Mucosa of descending colon (tissue), 3 donors: ENCODE results near the gene FAM83C. TPM values are rescaled to one million over a fixed set of nuclear protein-coding genes. Genes with fewer than 3 reads are reported as not detected.

Source experiments
- ATAC-seq: fragments of 200-7000 bp; cut with Tn5 transposase; one replicate; pipeline ENCODE4 v1.9.1; 2020; ENCODE audit warnings: mild to moderate bottlenecking, moderate library complexity
- DNase-seq, 3 donors: peaks; one replicate each; pipeline ENCODE4 v3.0.0-alpha.2; 2020
- H3K36me3 ChIP-seq: fragments of 200-600 bp; one replicate; pipeline ENCODE4 v1.8.0; 2021; ENCODE audit warnings: low read depth, mild to moderate bottlenecking
- H3K4me1 ChIP-seq: fragments of 200-600 bp; one replicate; pipeline ENCODE4 v1.8.0; 2021; ENCODE audit warnings: low read depth, mild to moderate bottlenecking
- H3K4me3 ChIP-seq: fragments of 200-600 bp; one replicate; pipeline ENCODE4 v1.8.0; 2021; ENCODE audit warnings: mild to moderate bottlenecking
- H3K9me3 ChIP-seq: fragments of 200-600 bp; one replicate; pipeline ENCODE4 v1.8.0; 2021; ENCODE audit warnings: mild to moderate bottlenecking
- intact Hi-C, 2 donors: fragments of 100-400 bp; cut with DNase I in 1 of 2; cut with micrococcal nuclease in 1 of 2; formaldehyde crosslinking; loops; one replicate each; pipeline versions ENCODE4 v1.11.0 to v1.11.1; 2022; cut with DNase I, micrococcal nuclease
- total RNA-seq, 3 donors: library from RNA; stranded (reverse); fragmentation: NEBNext Ultra II Directional in 2 of 3; extraction: Animal tissue kit (Norgen Biotek cat#: 25700) in 2 of 3; gene quantifications; one replicate each; pipeline versions ENCODE4 v1.2.1 to v1.2.4, GENCODE V29; 2021 to 2023
- TF ChIP-seq, protein P1 (sequence below): fragments of 200-600 bp; IDR thresholded peaks from one replicate; pipeline ENCODE4 v1.8.0; 2022; ENCODE audit warnings: antibody characterized with exemption, mild to moderate bottlenecking
- donor health status: DM: no; HTN: no; CAD: no; lungs with moderate emphysema.
- donor health status: DM: no; HTN: no; CAD: no.
- donor health status: DM: no; HTN: yes; CAD: no.

Gene FAM83C
- total RNA-seq, 3 donors from 2014 or later, result 0.13 to 0.41 TPM; not detected in 1

DNA sequence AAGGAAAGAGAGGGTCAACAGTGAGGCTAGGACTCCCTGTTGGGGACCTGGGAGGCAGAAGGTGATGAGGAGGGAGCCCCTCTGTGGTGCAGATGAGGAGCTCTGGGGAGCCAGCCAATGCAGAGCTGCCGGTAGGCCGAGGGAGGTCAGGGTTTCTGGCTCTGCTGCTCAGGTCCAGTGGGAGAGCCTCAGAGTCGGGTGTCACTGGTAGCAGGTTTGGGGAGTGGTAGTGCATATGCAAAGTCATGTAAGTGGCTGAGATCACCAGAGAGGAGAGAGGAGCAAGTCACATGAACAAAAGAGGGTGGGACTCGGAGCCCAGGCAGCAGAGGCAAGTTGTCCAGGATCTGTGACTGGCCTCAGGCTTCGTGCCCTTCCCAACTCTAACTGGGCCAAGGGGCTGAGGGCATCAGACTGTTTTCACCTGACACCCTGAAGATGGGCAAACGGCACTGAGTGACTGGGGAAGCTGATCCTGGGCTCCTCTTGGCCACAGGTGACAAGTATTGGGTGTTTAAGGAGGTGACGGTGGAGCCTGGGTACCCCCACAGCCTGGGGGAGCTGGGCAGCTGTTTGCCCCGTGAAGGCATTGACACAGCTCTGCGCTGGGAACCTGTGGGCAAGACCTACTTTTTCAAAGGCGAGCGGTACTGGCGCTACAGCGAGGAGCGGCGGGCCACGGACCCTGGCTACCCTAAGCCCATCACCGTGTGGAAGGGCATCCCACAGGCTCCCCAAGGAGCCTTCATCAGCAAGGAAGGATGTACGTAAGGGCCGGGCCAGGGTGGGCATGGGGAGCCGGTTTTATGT lies 20.9 kb downstream of the FAM83C start:
- intact Hi-C loops, result no loop called here
- Histone ChIP-seq H3K4me1 (peaks cover 7% of the 10 kb centered on the region), H3K4me3 (no peak overlapping the region), H3K36me3 (peaks cover 4% of the 10 kb centered on the region), H3K9me3 (no peaks in the 10 kb centered on the region)
- DNase-seq (peak in 1 of 3 donors; percentile 25), ATAC-seq (no peak)
- TF ChIP-seq, protein P1, sequence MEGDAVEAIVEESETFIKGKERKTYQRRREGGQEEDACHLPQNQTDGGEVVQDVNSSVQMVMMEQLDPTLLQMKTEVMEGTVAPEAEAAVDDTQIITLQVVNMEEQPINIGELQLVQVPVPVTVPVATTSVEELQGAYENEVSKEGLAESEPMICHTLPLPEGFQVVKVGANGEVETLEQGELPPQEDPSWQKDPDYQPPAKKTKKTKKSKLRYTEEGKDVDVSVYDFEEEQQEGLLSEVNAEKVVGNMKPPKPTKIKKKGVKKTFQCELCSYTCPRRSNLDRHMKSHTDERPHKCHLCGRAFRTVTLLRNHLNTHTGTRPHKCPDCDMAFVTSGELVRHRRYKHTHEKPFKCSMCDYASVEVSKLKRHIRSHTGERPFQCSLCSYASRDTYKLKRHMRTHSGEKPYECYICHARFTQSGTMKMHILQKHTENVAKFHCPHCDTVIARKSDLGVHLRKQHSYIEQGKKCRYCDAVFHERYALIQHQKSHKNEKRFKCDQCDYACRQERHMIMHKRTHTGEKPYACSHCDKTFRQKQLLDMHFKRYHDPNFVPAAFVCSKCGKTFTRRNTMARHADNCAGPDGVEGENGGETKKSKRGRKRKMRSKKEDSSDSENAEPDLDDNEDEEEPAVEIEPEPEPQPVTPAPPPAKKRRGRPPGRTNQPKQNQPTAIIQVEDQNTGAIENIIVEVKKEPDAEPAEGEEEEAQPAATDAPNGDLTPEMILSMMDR, result no peak

DNA sequence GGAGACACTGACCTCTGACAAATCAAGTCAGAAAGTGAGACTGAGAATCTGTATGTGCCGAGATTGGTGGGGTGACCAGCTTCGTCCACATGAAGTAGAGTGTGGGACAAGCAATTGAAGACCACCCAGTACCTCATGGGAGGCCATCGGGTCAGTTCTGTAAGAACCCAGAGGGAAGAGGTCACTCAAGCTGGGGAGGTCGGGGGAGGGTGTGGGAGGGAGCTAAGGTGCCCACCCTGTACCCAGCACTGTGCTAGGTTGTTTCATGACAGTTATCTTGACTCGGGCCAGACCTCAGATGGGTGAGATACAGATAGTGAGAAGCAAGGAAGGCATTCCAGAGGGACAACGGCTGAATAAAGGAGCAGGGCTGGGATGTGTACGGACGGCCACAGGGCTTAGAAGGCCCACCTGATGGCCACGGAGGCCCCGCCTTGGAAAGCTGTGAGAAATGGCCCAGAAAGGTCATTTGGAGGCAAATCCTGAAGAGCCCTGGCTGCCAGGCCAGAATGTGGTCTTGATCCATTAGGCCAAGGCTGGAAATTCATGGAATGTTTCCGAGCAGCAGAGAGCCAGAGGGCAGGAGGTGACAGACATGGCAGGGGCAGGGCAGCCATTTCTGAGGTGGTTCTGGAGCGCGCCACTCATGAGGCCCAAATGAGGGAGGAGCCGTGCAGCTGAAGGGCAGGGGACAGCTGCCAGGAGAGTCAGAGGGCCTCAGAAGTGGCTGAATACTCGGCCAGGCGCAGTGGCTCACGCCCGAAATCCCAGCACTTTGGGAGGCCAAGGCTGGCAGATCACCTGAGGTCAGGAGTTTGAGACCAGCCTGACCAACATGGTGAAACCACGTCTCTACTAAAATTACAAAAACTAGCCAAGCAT lies 22.0 kb downstream of the FAM83C start:
- no peak for ATAC-seq
- intact Hi-C loops, result no loop called here
- TF ChIP-seq, protein P1, result no peak
- Histone ChIP-seq H3K9me3 (no peaks in the 10 kb centered on the region), H3K4me3 (no peak overlapping the region), H3K36me3 (peaks cover 4% of the 10 kb centered on the region), H3K4me1 (no peaks in the 10 kb centered on the region)
- peak in 1 of 3 donors; percentile 25 for DNase-seq

DNA sequence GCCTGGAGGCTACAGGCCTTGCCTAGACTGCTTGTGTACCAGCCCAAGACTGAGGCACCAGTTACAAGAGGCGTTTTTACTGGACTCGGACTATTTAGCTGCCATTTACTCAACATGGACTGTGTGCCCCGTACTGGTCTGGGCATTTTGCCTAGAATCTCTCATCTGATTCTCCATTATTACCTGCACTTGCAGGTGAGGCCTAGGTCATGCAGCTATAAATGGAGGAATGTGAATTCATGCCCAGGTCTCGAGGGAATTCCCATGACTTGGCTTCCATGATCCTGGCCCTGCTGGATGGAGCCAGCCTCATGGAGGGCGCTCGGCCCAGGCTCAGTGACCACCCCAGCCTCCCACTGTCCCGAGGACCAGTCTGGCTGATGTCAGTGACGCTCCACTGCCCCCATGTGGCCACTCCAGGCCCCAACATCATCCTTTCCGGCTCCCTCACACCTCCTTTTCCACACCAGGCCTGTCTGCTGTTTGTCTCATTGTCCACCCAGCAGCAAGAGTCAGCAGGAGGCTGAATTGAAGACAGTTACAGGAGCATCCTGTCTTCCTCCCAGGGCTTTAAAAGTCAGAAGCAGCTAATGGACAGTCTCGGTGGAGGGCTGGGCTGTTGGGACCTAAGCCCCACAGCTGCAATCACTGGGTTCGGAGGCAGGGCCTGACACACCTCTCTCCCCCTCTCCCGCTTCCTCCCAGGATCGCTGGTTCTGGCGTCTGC lies 23.0 kb downstream of the FAM83C start:
- peaks cover 4% of the 10 kb centered on the region for H3K36me3 ChIP-seq
- ATAC-seq (peak; percentile 82), DNase-seq (peak in 2 of 3 donors; percentile 75 to 77)
- H3K4me1 ChIP-seq, result no peaks in the 10 kb centered on the region
- no peak overlapping the region for H3K4me3 ChIP-seq
- no peaks in the 10 kb centered on the region for H3K9me3 ChIP-seq
- TF ChIP-seq, protein P1, result peak; percentile 59
- intact Hi-C loops, result no loop called here

DNA sequence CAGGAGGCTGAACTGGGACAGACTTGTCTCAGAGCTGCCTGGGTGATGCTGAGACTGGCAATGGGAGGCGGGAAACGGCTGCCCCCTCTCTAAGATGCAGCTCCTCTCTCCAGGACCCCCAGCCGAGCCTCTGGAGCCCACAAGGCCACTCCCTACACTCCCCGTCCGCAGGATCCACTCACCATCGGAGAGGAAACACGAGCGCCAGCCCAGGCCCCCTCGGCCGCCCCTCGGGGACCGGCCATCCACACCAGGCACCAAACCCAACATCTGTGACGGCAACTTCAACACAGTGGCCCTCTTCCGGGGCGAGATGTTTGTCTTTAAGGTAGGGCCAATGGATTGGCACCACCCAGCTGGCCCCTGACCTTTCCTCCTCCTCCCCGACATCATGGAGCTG lies 25.1 kb downstream of the FAM83C start:
- Histone ChIP-seq H3K4me1 (peaks cover 12% of the 10 kb centered on the region), H3K9me3 (no peaks in the 10 kb centered on the region), H3K36me3 (peaks cover 4% of the 10 kb centered on the region), H3K4me3 (no peak overlapping the region)
- intact Hi-C loops, result no loop called here
- ATAC-seq (no peak), DNase-seq (peak in 1 of 3 donors; percentile 23)
- TF ChIP-seq, protein P1, result no peak

DNA sequence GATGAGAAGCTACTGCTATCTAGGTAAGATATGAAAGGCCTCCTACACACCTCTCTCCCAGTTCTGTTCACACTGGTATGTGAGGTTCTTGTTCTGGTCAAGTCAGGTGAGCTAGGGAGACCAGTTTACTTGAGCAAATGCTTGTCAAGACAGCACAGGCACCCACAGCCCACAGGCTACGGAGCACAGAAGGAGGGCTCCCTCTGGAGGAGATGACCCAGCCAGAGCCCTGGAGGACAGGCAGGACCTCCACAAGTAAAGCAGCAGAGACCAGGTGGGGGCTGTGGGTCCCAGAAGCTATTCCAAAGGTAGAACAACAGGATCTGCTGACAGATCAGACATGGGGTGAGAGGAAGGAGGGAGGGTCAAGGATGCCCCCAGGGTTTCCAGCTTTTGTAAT lies 27.5 kb downstream of the FAM83C start:
- H3K36me3 ChIP-seq, result no peaks in the 10 kb centered on the region
- ATAC-seq, result no peak

More for the DNA sequence above, 27.5 kb downstream of the FAM83C start:
- Histone ChIP-seq H3K4me1 (peaks cover 12% of the 10 kb centered on the region), H3K4me3 (no peak overlapping the region), H3K9me3 (no peaks in the 10 kb centered on the region)
- TF ChIP-seq, protein P1, result no peak
- no peak for DNase-seq
- intact Hi-C loops, result no loop called here
